GM23338 (cell line): Measurements from ENCODE around the gene TECTB.

Experiments
- CREB1 ChIP-seq: fragments of 250-450 bp; sonication (Bioruptor Pico); IDR thresholded peaks from 2 replicates; pipeline ENCODE4 v1.5.0; 2020; ENCODE audit warnings: low read depth, mild to moderate bottlenecking, moderate library complexity
- CTCF ChIP-seq, 2 experiments: fragments of 200-600 bp in 1 of 2; sonication (generic) in 1 of 2; conservative IDR thresholded peaks; 2 replicates each; pipeline versions ENCODE4 v1.5.1 to v1.6.1; 2016 to 2017; ENCODE audit warnings: antibody characterized with exemption in 2 of 2, low read depth in 2 of 2, mild to moderate bottlenecking in 2 of 2, moderate library complexity in 1 of 2
- ETS1 ChIP-seq: IDR thresholded peaks from 2 replicates; pipeline ENCODE4 v1.6.1; 2016; ENCODE audit warnings: antibody characterized with exemption
- EZH2 ChIP-seq: fragments of 200-600 bp; sonication (generic); IDR thresholded peaks from one replicate; pipeline ENCODE4 v1.8.0; 2017; ENCODE audit warnings: antibody characterized with exemption, mild to moderate bottlenecking, low read depth; ENCODE audit not compliant: unreplicated experiment
- EZH2phosphoT487 ChIP-seq: fragments of 200-600 bp; sonication (generic); IDR thresholded peaks from one replicate; pipeline ENCODE4 v1.8.1; 2018; ENCODE audit warnings: antibody characterized with exemption; ENCODE audit not compliant: unreplicated experiment
- POLR2AphosphoS5 ChIP-seq: IDR thresholded peaks from 2 replicates; pipeline ENCODE4 v1.6.1; 2016; ENCODE audit warnings: antibody characterized with exemption, low read depth

GRCh38 chr10:112271982-112272381 lies 11.2 kb upstream of the TECTB start:
- TF ChIP-seq EZH2 (no peak), CTCF (conservative IDR thresholded peaks at IDR 0.05; ENCODE audit: low read depth in 2 of 2) (no peak), POLR2AphosphoS5 (no peak), CREB1 (CRISPR knock-in tag) (no peak), EZH2phosphoT487 (no peak), ETS1 (no peak)
